Lower leg skin (tissue), 4 donors: ENCODE measurements around the gene FAH. TPM values are rescaled to one million over a fixed set of nuclear protein-coding genes. Genes with fewer than 3 reads are reported as not detected.
"Not testable (repeated sequence)": the region's sequence is repeated elsewhere in the genome, so short reads cannot be mapped to it uniquely, and the experiment has no call there.

Experiments
- DNase-seq, 2 donors: peaks; one replicate each; pipeline ENCODE4 v3.0.0-alpha.2; 2019; ENCODE audit warnings: low spot score in 2 of 2
- H3K4me3 ChIP-seq: fragments of 200-600 bp; sonication (generic); 2 replicates; pipeline ENCODE4 v1.5.1; 2017; ENCODE audit warnings: mild to moderate bottlenecking, low read depth; ENCODE audit not compliant: poor library complexity, severe bottlenecking
- CTCF ChIP-seq, 3 donors: fragments of 450-650 bp; IDR thresholded peaks; one replicate each; pipeline ENCODE4 v1.5.1; 2016; ENCODE audit warnings: antibody characterized with exemption in 3 of 3, mild to moderate bottlenecking in 3 of 3, moderate library complexity in 2 of 3
- POLR2A ChIP-seq, 2 donors: fragments of 450-650 bp; IDR thresholded peaks; one replicate each; pipeline ENCODE4 v1.6.1; 2016 to 2017; ENCODE audit warnings: antibody characterized with exemption in 2 of 2, mild to moderate bottlenecking in 1 of 2, moderate library complexity in 1 of 2
- WGBS, 2 donors: methylation state at CpG; one replicate each; pipeline ENCODE4 v1.1.5; 2018; 5-methylcytosine and 5-hydroxymethylcytosine counted together
- intact Hi-C: fragments of 100-400 bp; cut with DNase I; formaldehyde crosslinking; loops from one replicate; pipeline ENCODE4 v1.15.0; 2023; ENCODE audit warnings: low total_unique reads
- total RNA-seq, 4 donors: library from RNA; depleted of rRNA; stranded (reverse); fragments of >200 nt; gene quantifications; one replicate each; pipeline ENCODE4 v1.1.0, GENCODE V29; 2016

Gene FAH
- total RNA-seq, 4 donors from 2014 or later: 9.8 to 19.9 (median 11.8) TPM

- 77 to 91% methylated on average over 2 of the region's 2 CpGs for WGBS, 2 donors
- TF ChIP-seq POLR2A (IDR thresholded peaks at IDR 0.05) (no peak), CTCF (IDR thresholded peaks at IDR 0.05) (no peak)
- H3K4me3 ChIP-seq: no peak overlapping the region
- intact Hi-C loops: no loop called here
- no peak for DNase-seq
Measured at GRCh38 chr15:80118956-80119355, 33.8 kb upstream of the FAH start.

GRCh38 chr15:80120636-80121035 is 32.2 kb upstream of the FAH start:
- WGBS, 2 donors: 93 to 97% methylated on average over 1 of the region's 1 CpG
- intact Hi-C loops: no loop called here
- H3K4me3 ChIP-seq: no peak overlapping the region
- no peak for TF ChIP-seq POLR2A (IDR thresholded peaks at IDR 0.05)
- TF ChIP-seq CTCF (IDR thresholded peaks at IDR 0.05): no peak
- no peak for DNase-seq

GRCh38 chr15:80121546-80121945 is 31.3 kb upstream of the FAH start:
- intact Hi-C loops: no loop called here
- WGBS, 2 donors: 90 to 93% methylated on average over 4 of the region's 4 CpGs
- no peak for DNase-seq
- no peak overlapping the region for H3K4me3 ChIP-seq
- TF ChIP-seq POLR2A (IDR thresholded peaks at IDR 0.05) (no peak), CTCF (IDR thresholded peaks at IDR 0.05) (no peak)

GRCh38 chr15:80123034-80123433 is 29.8 kb upstream of the FAH start:
- TF ChIP-seq POLR2A (IDR thresholded peaks at IDR 0.05) (no peak), CTCF (IDR thresholded peaks at IDR 0.05) (no peak)
- intact Hi-C loops: no loop called here
- 92 to 96% methylated on average over 6 of the region's 6 CpGs for WGBS, 2 donors

GRCh38 chr15:80127253-80127652 is 25.5 kb upstream of the FAH start:
- DNase-seq, H3K4me3 ChIP-seq, intact Hi-C loops: not testable (repeated sequence)
- 93 to 96% methylated on average over 6 of the region's 6 CpGs for WGBS, 2 donors

More at GRCh38 chr15:80123034-80123433, 29.8 kb upstream of the FAH start:
- no peak for DNase-seq
- H3K4me3 ChIP-seq: no peak overlapping the region

GRCh38 chr15:80127911-80128310 is 24.9 kb upstream of the FAH start:
- intact Hi-C loops: no loop called here
- no peak overlapping the region for H3K4me3 ChIP-seq

More at GRCh38 chr15:80127911-80128310, 24.9 kb upstream of the FAH start:
- TF ChIP-seq CTCF (IDR thresholded peaks at IDR 0.05) (no peak), POLR2A (IDR thresholded peaks at IDR 0.05) (no peak)
- 75 to 80% methylated on average over 2 of the region's 2 CpGs for WGBS, 2 donors
- no peak for DNase-seq
